EH (cell line): ENCODE measurements around the gene IBA57.

ENCODE experiments used
- DNase-seq: peaks from one replicate; pipeline ENCODE4 v3.0.0-alpha.2; 2015; ENCODE audit warnings: low read depth

Gene IBA57

DNA sequence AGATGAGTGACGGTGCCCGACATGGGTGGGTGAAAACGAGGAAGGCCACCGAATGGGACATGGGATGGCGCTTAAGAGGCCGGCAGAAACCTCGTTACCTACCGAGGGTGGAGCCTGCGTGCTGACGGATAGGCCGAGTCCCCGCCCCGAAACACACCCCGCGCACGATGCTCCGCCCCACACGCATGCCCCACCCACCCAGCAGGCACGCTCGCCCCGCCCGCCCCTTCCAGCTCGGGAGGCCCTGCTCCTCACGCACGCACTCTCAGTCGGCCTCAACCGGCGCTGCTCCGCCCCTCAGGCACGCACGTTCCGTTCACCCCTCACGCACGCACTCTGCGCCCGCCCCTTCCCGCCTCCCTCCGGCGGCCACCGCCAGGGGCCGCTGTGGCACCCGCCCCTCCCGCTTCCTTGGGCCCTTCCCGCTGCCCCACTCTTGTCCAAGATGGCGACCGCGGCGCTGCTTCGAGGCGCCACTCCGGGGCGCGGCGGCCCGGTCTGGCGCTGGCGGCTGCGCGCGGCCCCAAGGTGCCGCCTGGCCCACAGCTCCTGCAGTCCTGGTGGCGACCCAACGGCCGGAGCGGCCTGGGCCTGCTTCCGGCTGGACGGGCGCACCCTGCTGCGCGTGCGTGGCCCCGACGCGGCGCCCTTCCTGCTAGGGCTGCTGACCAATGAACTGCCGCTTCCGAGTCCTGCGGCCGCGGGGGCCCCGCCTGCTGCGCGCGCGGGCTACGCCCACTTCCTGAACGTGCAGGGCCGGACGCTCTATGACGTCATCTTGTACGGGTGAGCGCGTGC, at the start of gene IBA57:
IBA57 (plus strand) TSS at position 433 of the 798 bp plus-strand sequence; CDS start at position 446, 13 bp downstream.
- peak; percentile 98 for DNase-seq

DNA sequence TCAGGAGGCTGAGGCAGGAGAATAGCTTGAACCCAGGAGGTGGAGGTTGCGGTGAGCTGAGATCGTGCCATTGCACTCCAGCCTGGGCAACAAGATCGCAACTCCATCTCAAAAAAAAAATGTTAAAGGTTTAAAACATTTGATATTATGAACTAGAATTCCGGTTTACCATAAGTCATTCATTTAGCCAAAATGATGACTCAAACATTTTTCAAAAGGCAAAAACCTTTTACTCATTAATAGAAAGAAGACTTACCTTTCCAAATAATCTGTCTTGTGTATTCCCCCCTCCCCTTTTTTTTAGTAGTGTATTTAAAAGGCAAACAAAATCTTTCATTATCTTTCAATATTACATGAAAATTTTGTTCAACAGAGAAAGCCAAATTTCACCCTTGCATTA, 48.3 kb upstream of the IBA57 start:
- no peak for DNase-seq

DNA sequence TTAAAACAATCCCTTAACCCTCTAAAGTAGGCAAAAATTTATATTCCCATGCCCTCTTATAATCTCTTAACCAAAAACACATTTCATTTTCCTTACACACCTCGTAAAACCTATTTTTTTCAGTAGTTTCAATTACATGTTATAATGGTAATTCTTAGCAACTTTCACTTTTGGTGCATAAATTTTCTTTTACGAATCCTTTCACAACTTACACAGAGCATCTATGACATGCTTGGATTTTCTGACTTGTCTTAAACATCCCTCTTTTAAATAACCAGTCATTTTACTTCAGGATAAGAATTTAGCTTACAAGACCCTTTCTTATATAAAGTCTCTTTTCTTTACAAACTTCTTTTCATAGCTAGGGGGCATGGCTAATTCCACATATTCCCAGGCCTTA, 47.6 kb upstream of the IBA57 start:
- DNase-seq, result no peak

DNA sequence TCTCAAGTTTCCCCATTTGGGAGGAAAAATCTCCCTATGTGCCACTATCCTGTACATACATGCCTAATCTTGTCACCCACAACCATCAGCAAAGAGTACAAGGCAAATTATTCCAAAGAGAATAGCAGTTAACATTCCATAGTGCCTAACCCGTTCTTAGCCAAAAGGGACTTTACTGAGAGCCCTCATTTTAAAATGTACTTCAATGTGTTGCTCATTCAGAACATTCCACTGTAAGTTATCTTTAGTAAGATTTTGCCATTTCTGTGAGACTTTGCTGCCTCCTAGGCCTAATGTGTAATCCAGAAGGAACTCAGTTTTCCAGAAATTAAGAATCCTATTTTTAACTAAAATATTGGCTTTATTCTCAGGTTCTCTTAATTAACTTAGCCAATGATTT, 45.3 kb upstream of the IBA57 start:
- DNase-seq, result peak; percentile 37

DNA sequence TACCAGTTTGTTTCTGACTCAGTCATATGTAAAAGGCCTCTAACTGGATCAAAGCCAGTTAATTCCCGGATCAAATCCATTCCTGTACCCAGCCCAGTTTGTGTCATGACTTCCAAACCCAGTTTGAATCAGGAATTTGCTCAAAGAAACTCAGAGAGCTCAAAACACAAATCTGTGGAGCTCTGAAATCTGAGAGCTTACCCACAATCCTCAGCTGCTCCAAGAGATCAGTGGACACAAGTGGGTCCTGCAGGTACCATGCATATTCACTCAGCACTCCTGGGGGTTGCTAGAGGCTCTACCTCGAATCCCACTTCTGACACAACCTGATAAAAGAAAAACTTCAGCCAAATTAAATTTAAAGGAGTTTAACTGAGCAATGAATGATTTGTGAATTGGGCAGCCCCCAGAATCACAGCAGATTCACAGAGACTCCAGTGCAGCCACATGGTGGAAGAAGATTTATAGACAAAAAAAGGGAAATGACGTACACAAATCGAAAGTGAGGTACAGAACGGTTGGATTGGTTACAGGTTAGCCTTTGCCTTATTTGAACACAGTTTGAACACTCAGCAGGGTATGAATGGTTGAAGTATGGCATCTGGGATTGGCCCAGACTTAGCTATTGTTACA, 44.6 kb upstream of the IBA57 start:
- DNase-seq, result peak; percentile 43

DNA sequence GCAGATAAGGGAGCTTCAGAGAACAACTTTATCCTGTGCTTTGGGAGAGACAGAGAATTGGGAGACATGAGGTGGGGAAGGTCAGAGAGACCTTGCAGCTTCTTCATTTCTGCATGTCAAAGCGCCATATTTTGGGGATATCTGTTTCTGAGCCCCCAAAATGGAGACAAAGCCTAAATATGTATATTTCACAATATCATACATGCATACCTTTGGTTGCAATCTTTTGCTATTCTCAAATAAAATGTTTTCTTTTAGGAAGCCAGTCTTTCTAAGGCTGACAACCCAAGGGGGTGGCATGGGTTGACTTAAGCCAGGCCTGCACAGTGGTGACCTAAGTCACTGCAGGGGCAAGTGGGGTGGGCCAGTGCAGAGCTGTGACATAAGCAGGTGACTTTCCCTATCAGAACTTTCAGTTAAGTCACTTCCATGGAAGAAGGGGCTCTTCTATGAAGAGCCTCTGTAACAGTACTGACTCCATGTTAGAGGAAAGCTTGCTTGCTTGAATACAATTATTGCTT, 42.6 kb upstream of the IBA57 start:
- DNase-seq, result no peak

DNA sequence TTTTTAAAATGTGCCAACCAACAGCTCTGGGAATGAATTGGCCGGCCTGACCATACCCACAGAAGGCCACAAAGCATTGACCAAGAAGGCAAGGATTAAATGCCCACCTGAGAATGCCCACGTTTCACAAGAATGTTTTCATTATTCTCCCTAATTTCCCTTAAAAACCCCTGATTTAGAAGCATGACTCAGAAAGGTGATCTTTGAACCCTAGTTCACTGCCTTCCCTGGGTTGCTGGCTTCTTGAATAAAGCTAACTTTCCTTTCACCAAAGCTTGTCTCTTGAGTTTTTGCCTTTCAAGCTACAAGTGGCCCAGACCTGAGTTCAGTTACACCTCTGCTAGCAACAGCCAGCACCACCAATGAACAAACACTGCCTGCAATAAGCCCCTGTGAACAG, 42.1 kb upstream of the IBA57 start:
- no peak for DNase-seq

DNA sequence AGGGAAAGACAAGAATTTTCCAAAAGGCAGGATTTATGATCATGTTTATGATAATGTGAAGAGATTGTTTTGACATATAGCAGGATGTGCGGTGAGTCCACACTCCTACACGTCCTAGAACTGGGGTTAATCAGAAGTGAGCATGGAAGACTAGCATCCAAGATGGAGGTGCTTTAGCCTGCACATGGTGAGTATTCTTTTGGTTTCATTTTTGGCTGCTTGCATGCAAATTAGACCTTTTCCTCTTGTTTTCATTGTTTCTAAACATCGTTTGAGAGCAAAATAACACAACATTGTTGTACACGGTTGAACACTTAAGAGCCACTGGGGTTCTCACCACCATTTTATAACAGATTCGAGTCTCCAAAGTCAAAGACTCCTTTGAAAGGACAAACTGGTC, 40.4 kb upstream of the IBA57 start:
- no peak for DNase-seq

DNA sequence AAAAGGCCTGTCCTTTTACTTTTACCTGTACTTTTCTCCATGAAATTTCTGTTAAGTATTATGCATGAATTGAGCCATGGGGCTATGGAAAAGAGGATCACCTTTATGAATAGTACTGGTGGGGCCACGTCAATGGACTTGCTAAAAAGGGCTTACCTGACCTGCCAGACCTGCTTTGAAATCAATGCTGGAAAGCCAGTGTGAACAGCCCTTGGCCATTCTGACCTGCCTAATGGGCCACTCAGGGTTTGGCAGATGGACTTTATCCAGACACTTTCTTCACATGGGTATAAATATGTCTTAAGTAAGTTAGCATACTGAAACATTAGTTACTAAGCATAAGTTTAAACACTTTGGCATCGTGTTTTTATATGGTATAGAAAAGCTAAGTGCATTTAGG, 33.8 kb upstream of the IBA57 start:
- no peak for DNase-seq

DNA sequence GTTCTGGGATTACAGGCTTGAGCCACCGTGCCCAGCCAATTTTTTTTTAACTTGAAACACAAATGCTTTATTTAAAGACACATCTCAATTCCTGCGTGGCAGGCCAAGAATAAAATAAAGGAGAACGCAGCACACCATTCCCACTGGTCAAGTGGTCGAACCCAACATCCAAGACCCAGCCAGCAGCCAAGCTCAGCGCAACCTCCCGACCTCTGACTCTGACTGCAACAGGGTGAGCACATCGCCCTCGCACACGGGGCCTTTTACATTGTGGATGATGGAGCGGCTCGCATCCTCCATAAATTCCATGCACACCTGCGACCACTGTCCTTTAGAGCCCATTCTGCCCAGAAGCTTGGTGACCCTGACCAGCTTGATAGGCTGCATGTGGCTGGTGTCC, 31.0 kb upstream of the IBA57 start:
- no peak for DNase-seq

DNA sequence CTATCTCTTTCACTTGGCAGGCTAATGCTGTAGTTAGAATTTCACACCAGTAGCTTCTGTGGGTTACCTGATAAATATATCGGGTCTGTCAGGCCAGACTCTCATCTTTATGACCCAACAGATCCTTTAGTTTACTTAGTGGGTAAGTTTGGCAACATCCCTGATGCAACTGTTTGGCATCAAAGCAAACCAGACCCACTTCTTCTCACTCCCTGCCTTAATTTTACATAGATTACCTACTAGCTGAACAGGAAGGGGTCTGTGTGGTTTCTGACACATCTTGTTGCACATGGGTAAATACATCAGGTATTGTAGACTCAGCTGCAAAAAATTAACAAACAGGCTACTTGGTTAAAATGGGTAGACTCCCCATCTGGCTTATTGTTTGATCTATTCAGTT, 28.7 kb upstream of the IBA57 start:
- DNase-seq, result no peak

DNA sequence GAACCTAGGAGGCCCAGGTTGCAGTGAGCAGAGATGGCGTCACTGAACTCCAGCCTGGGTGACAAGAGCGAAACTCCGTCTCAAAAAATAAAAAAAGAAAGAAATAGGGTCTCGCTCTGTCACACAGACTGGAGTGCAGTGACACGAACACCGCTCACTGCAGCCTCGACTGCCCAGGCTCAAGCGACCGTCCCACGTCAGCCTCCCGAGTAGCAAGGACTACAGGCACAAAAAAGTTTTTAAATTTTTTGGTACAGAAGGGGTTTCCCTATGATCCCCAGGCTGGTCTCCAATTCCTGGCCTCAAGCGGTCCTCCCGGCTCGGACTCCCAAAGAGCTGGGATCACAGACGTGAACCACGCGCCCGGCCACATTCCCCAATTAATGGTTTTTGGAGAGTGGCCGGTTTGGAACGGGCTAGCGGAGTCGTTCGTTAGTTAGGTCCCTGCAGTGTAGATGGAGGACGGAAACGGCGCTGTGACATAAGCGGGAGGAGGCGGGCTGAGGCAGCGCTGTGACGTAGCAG, 26.1 kb upstream of the IBA57 start:
- DNase-seq, result no peak

DNA sequence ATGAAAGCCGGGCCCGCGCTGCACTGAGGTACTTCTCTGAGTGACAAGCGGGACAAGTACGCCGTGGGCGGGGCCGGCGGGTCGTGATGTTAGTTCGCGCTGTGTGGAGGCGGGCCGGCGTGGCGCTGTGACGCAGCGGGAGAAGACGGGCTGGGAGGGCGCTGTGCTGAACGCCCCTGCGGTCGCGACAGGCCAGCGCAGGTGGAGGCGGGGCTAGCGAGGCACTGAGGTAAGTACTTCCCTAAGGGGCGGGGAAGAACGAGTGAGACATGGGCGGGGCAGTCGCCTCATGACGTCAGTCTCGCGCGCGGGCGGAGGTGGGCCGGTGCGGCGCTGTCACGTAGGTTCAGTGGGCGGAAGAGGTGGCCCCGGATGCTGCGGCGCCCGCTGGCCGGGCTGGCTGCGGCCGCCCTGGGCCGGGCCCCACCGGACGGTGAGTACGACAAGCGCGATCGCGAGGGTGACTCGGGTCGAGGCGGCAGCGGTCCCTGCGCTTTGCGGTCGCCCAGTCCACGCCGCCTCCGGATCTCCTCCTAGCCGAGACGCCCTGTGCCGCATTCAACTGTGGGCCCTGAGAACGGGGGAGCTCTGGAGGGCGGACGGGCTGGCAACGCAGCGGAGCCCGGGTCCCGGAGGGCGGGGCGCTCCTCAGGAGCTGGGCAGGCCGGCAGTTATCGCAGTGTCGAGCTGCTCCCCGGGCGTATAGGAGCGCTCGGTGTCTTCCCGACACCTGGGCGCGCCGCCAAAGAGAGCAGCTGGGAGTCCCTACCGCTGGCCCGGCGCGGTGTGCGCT, 25.5 kb upstream of the IBA57 start, which contains the start of gene GUK1:
GUK1 (plus strand) TSS at position 349 of the 793 bp plus-strand sequence; CDS start at position 373, 24 bp downstream.
- DNase-seq, result peak; percentile 100

DNA sequence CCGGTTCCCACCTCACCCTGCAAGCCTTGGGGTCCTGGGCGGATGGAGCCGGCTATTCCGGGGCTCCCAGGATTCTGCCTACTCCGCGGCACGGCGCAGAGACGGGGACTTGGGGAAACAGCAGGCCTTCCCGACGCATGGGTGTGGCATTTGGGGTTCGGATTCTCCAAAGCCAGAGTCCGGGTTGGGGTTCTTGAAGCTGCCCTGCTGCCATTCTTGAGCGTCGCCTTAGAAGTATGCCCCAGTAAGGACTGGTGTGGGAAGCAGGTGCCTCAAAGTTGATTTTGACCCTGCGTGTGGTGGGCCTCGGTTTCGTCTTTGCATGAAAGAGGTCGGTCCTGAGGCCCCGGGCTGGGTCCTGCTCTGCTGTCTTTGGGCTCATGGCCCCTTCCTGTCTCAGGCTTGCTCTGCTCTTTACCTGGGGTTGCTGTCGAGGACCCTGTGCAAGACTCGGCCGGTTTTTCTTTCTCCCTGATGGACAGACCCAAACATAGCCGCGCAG, 24.8 kb upstream of the IBA57 start:
- DNase-seq, result no peak

DNA sequence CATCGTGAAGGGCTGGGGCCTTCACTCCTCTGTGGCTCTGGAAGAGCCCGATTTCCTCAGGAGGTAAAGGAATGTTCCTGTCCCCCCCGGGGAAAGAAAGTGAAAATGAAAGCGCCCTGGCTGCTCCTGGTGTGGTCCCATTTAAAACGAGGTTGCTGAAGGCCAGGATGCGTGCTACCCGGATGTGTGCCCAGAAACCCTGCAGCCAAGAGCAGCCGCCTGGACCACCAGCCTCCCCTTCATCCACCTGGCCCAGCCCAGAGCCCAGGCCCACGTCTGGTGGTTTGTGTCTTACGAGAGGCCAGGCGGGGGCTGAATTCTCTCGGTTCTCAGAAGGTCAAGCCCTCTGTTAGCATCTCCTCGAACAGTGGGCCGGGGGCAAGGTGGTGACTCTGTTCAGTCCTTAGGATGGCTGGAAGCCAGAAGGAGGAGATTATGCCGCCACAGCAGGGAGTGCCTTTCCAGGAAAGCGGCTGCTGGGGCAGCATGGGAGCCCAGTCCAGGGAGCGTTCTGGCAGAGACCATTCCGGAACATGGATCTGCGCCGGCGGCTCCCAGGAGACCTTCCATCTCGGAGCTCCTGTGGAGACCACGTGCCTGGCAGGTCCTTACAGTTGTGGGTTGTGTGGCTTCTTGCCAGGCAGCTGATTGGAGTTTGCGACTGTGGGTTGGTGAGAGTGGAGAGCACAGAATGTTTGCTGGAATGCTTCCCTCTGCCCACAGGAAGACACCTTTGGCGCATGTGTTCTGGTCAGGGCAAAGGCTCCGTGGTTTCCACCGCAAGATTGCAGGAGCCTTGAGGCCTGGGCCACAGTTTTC, 24.2 kb upstream of the IBA57 start:
- DNase-seq, result peak; percentile 64

DNA sequence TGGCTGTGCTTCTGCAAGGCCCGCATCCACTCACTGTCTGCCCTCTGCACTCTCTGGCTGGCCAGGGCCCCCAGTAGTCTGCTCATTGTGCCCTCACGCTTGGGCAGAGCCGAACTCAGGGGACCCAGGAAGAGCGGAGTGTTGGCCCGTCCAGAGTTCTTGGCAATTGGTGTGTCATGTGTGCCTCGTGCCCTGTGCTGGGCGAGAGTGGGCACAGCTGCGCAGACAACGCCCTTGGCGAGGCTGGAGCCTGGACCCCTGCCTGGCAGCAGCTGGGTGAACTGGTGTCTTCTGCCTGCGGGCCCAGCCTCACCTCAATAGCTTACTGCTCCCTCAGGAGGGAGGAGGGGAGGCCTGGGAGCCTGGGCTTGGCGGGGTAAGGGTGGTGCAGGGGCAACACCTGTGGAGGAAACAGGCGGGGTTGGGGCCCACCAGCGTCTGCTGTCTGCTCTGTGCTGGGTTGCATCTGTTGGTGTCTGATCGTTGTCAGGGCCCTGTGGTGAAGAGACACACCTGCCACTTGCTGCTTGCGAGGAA, 23.4 kb upstream of the IBA57 start:
- DNase-seq, result no peak

DNA sequence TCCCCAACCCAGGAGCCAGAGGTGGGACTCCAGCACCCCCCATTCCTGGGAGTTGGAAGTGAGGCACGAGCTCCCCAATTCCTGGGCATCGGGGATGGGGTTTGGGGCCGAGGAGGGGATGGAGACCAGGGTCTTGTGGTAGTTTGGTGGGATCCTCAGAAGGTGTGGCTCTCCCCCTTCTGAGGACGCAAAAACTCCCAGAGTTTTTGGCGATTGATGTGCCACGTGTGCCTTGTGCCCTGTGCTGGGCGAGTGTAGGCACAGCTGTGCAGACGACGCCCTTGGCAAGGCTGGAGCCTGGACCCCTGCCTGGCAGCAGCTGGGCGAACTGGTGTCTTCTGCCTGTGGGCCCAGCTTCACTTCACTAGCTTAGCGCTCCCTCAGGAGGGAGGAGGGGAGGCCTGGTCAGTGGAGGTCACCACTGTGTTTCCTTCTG, 22.9 kb upstream of the IBA57 start:
- no peak for DNase-seq

DNA sequence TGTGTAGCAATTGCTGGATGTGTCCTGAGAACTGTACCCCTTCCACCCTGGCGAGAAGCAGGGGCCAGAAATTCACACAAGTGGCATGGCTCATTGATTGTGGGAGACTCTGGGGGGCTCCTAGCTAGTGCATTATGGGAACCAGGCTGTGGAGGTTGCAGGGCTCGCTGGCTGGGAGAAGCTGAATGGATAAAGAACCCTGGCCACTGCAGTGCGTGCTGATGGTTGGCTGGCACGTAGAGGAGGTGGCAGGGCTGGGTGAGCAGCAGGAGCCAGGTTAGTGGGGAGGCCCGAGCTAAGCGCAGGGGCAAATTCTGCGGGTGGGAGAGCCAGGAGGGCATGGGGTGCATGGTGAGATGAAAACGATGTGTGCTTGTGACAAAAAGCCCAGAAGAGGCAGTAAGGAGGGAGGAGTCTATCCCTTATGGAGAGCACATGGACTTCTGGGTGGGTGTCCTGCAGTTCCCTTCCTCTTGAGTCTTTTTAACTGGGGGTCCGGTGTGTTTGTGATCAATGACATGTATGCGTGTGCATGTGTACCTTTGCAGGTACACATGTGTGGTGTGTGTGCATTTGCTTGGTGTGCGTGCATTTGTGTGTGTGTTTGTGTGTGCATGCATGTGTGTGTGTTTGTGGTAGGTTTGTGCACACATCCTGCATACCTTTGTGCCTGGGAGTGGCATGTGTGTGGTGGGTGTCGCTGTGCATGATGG, 22.0 kb upstream of the IBA57 start:
- DNase-seq, result no peak

DNA sequence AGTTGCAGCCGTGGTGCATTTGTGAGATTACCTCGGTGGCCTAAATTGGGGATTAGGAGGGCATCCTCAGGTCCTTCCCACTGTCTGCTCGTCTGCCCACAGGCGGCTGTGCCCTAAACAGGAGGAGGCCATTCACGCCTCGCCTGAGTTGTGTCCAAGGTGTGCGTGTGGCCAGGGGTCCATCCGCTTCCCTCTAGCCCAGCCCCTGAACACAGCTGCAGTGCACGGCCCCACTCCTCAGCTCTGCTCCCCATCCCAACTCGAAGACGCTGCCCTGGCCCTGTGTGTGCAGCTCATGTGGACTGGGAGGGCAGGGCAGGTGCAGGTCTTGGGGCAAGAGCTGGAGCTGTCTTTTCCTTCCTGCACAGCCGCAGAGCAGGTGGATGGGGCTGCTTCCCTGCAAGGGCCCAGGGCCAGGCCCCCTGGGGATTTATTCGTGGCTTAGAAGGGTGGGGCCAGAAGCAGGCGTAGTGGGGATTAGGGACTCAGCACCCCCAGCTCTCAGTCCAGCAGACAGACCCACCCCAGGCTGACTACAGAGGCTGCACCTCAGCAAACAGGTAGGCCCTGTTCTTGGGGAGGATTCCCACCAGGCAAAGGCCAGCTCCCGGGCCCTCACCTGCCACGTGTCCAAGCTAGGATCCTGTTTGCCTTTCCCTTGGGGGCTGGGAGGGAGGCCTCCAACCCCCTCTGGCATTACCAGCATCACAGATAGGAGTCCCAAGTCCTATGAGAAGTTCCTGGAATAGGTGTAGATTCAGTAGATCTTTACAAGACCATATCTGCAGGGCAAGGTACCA, 21.2 kb upstream of the IBA57 start:
- no peak for DNase-seq

DNA sequence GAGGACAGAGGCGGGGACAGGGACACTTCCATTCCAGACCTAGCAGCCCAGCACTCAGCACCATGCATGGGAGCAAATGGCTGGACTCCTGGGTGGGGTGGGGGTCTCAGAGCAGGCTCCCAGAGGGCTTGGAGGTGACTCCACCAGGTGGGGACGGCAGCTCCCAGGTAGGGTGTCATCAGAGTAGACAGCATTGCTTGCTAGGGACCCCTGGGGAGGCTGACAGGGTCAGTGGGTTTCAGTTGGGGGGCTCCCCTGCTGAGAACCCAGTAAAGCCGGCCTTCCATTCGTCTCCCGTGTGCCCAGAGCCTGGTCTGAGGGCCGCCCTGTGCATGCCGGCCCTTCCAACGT, 20.6 kb upstream of the IBA57 start:
- DNase-seq, result no peak
